ENCODE measurements around the gene DPP6. TPM values are rescaled to one million over a fixed set of nuclear protein-coding genes. Genes with fewer than 3 reads are reported as not detected.

Gene DPP6
- polyA plus RNA-seq, 2 of the 4 experiments (the other 2 are of a cell fraction) = not detected

GRCh38 chr7:154587792-154588191, 535.6 kb downstream of the DPP6 start:
- H3K4me3 ChIP-seq = no peak overlapping the region
- no peak for FAIRE-seq
- TF ChIP-seq ZSCAN20 (CRISPR knock-in tag; IDR thresholded peaks at IDR 0.05) = no peak
- no peak for TF ChIP-seq CTCF (IDR thresholded peaks at IDR 0.05)
- TF ChIP-seq PHF8 (IDR thresholded peaks at IDR 0.05; ENCODE audit: borderline replicate concordance, low read depth) = no peak
- TF ChIP-seq NR3C1 (IDR thresholded peaks at IDR 0.05) = no peak
- no peak for TF ChIP-seq FOSB (CRISPR knock-in tag; IDR thresholded peaks at IDR 0.05)
- TF ChIP-seq E2F6 (IDR thresholded peaks at IDR 0.05; ENCODE audit: borderline replicate concordance, low read depth) = no peak
- no peak for TF ChIP-seq BCL3 (IDR thresholded peaks at IDR 0.05)
- no peak for TF ChIP-seq MYC (IDR thresholded peaks at IDR 0.05; ENCODE audit: borderline replicate concordance, low read length)
- TF ChIP-seq TFCP2L1 (CRISPR knock-in tag; IDR thresholded peaks at IDR 0.05) = no peak
- TF ChIP-seq CBX8 (IDR thresholded peaks at IDR 0.05) = no peak
- no peak for TF ChIP-seq EHMT2 (IDR thresholded peaks at IDR 0.05; ENCODE audit: low read depth)
- TF ChIP-seq CBX2 (IDR thresholded peaks at IDR 0.05; ENCODE audit: borderline replicate concordance, low read depth) = no peak
- no peak for TF ChIP-seq KDM5A (IDR thresholded peaks at IDR 0.05)
- no peak for TF ChIP-seq HOXA7 (CRISPR knock-in tag; IDR thresholded peaks at IDR 0.05)
- no peak for TF ChIP-seq FOXS1 (CRISPR knock-in tag; IDR thresholded peaks at IDR 0.05)
- TF ChIP-seq HEYL (CRISPR knock-in tag; IDR thresholded peaks at IDR 0.05) = no peak
- no peak for TF ChIP-seq JUNB (IDR thresholded peaks at IDR 0.05)
- no peak for TF ChIP-seq POLR2A (IDR thresholded peaks at IDR 0.05; ENCODE audit: low read length)
- CTCF ChIA-PET = no interaction called here
- no peak for ATAC-seq
- no peak for DNase-seq (ENCODE audit: low read depth in 1 of 2, low spot score in 1 of 2)
- no peak overlapping the region for H3K4me2 ChIP-seq
- POLR2A ChIA-PET = no interaction called here
- no peaks in the 10 kb centered on the region for H3K9me3 ChIP-seq
- H3K4me1 ChIP-seq = no peaks in the 10 kb centered on the region
- WGBS (ENCODE audit: missing lambda C conversion rate) = 0% methylated on average over 9 of the region's 9 CpGs
- no peak overlapping the region for H3K27ac ChIP-seq

GRCh38 chr7:154591544-154591943, 539.3 kb downstream of the DPP6 start:
- 26% methylated on average over 6 of the region's 6 CpGs for WGBS (ENCODE audit: missing lambda C conversion rate)
- DNase-seq (ENCODE audit: low read depth in 1 of 2, low spot score in 1 of 2) (no peak), ATAC-seq (no peak), FAIRE-seq (no peak)
- ChIA-PET POLR2A (no interaction called here), CTCF (no interaction called here)
- Histone ChIP-seq H3K4me1 (no peaks in the 10 kb centered on the region), H3K4me2 (no peak overlapping the region), H3K4me3 (no peak overlapping the region), H3K27ac (no peak overlapping the region), H3K9me3 (no peaks in the 10 kb centered on the region)
- TF ChIP-seq MAX (IDR thresholded peaks at IDR 0.05) = no peak

- ChIA-PET CTCF (no interaction called here), POLR2A (no interaction called here)
- Histone ChIP-seq H3K9me3 (no peaks in the 10 kb centered on the region), H3K4me3 (no peak overlapping the region), H3K4me2 (no peak overlapping the region), H3K27ac (no peak overlapping the region), H3K4me1 (no peaks in the 10 kb centered on the region)
- FAIRE-seq (no peak), DNase-seq (ENCODE audit: low read depth in 1 of 2, low spot score in 1 of 2) (no peak), ATAC-seq (no peak)
- no peak for TF ChIP-seq CHD2 (IDR thresholded peaks at IDR 0.05; ENCODE audit: low read length, partially characterized antibody)
- no peak for TF ChIP-seq PBX3 (IDR thresholded peaks at IDR 0.05)
- TF ChIP-seq EHF (CRISPR knock-in tag; IDR thresholded peaks at IDR 0.05) = no peak
- TF ChIP-seq CBX8 (IDR thresholded peaks at IDR 0.05) = no peak
- TF ChIP-seq HES2 (IDR thresholded peaks at IDR 0.05) = no peak
- TF ChIP-seq ZC3H11A (IDR thresholded peaks at IDR 0.05) = no peak
- TF ChIP-seq RFX5 (IDR thresholded peaks at IDR 0.05) = no peak
- no peak for TF ChIP-seq CHD4 (IDR thresholded peaks at IDR 0.05; ENCODE audit: borderline replicate concordance)
- TF ChIP-seq FOSB (CRISPR knock-in tag; IDR thresholded peaks at IDR 0.05) = no peak
- no peak for TF ChIP-seq PHF8 (IDR thresholded peaks at IDR 0.05; ENCODE audit: borderline replicate concordance, low read depth)
- no peak for TF ChIP-seq POLR2A (IDR thresholded peaks at IDR 0.05; ENCODE audit: low read length)
- TF ChIP-seq CEBPB (IDR thresholded peaks at IDR 0.05) = no peak
- TF ChIP-seq EP300 (IDR thresholded peaks at IDR 0.05) = no peak
- TF ChIP-seq FOXS1 (CRISPR knock-in tag; IDR thresholded peaks at IDR 0.05) = no peak
- TF ChIP-seq HOXB5 (CRISPR knock-in tag; IDR thresholded peaks at IDR 0.05) = no peak
- TF ChIP-seq JUN (IDR thresholded peaks at IDR 0.05) = no peak
- TF ChIP-seq GATA3 (IDR thresholded peaks at IDR 0.05; ENCODE audit: borderline replicate concordance) = no peak
- TF ChIP-seq HDAC2 (IDR thresholded peaks at IDR 0.05) = no peak
- TF ChIP-seq SREBF2 (IDR thresholded peaks at IDR 0.05) = no peak
- 37% methylated on average over 16 of the region's 16 CpGs for WGBS (ENCODE audit: missing lambda C conversion rate)
Measured at GRCh38 chr7:154592388-154592787, 540.2 kb downstream of the DPP6 start.
